Fibroblast of pulmonary artery (primary cell): ENCODE data around the gene ATP5PF.

Experiments
- DNase-seq: peaks from one replicate; pipeline ENCODE4 v3.0.0-alpha.2; 2010; ENCODE audit warnings: low read depth
- H3K4me3 ChIP-seq: replicated peaks from 2 replicates; pipeline ENCODE4 v1.5.1; 2011; ENCODE audit warnings: low read depth, mild to moderate bottlenecking, control low read depth, low read length, moderate library complexity
- CTCF ChIP-seq: IDR thresholded peaks from 2 replicates; pipeline ENCODE4 v1.5.1; 2011; ENCODE audit warnings: mild to moderate bottlenecking, control low read depth, low read length, inconsistent platforms; ENCODE audit errors: missing control alignments

The ATP5PF gene

GRCh38 chr21:25682382-25682781 is 52.3 kb downstream of the ATP5PF start:
- no peak for DNase-seq
- no peak overlapping the region for H3K4me3 ChIP-seq
- no peak for TF ChIP-seq CTCF

- TF ChIP-seq CTCF: no peak
- no peak for DNase-seq
- H3K4me3 ChIP-seq: no peak overlapping the region
These were observed 58.3 kb downstream of the ATP5PF start for GRCh38 chr21:25676451-25676850.
